HCEC 1CT (cell line): ENCODE measurements around the gene DNMBP.
A peak's percentile ranks its signal among the peaks of the same experiment; 100 is the strongest.
"Not testable (repeated sequence)": the region's sequence is repeated elsewhere in the genome, so short reads cannot be mapped to it uniquely, and the experiment has no call there.

ENCODE experiments used
- DNase-seq: peaks from one replicate; pipeline ENCODE4 v3.0.0-alpha.2; 2017

The DNMBP gene

GRCh38 chr10:99984211-99985034 is 25.3 kb downstream of the DNMBP start:
- peak; percentile 69 for DNase-seq

- DNase-seq, result peak; percentile 80
These were observed 26.3 kb downstream of the DNMBP start for GRCh38 chr10:99983280-99983988.

GRCh38 chr10:99982728-99983127 is 27.0 kb downstream of the DNMBP start:
- no peak for DNase-seq

- DNase-seq, result no peak
These were observed 28.1 kb downstream of the DNMBP start for GRCh38 chr10:99981581-99982199.

GRCh38 chr10:99979066-99979685 is 30.6 kb downstream of the DNMBP start:
- DNase-seq, result no peak

- DNase-seq, result no peak
These were observed 31.8 kb downstream of the DNMBP start for GRCh38 chr10:99977916-99978315.

- DNase-seq, result peak; percentile 100
These were observed 32.7 kb downstream of the DNMBP start for GRCh38 chr10:99976886-99977665.

- peak; percentile 74 for DNase-seq
These were observed 33.6 kb downstream of the DNMBP start for GRCh38 chr10:99975942-99976809.

GRCh38 chr10:99975106-99975829 is 34.5 kb downstream of the DNMBP start:
- DNase-seq, result no peak

GRCh38 chr10:99973190-99973589 is 36.6 kb downstream of the DNMBP start:
- no peak for DNase-seq

GRCh38 chr10:99967961-99968360 is 41.8 kb downstream of the DNMBP start:
- no peak for DNase-seq

- DNase-seq, result peak; percentile 87
These were observed 43.4 kb downstream of the DNMBP start for GRCh38 chr10:99966306-99966705.

GRCh38 chr10:99965700-99966099 is 44.0 kb downstream of the DNMBP start:
- DNase-seq, result no peak

GRCh38 chr10:99964791-99965190 is 45.0 kb downstream of the DNMBP start:
- peak; percentile 55 for DNase-seq

- DNase-seq, result not testable (repeated sequence)
These were observed 46.1 kb downstream of the DNMBP start for GRCh38 chr10:99963467-99964165.

GRCh38 chr10:99958806-99959205 is 50.9 kb downstream of the DNMBP start:
- no peak for DNase-seq

- DNase-seq, result peak; percentile 43
These were observed 51.4 kb downstream of the DNMBP start for GRCh38 chr10:99958302-99958701.

GRCh38 chr10:99953510-99953909 is 56.2 kb downstream of the DNMBP start:
- not testable (repeated sequence) for DNase-seq

GRCh38 chr10:99952799-99953198 is 56.9 kb downstream of the DNMBP start:
- DNase-seq, result no peak

GRCh38 chr10:99946051-99946450 is 63.7 kb downstream of the DNMBP start:
- peak; percentile 76 for DNase-seq
